ENCODE results near the gene SELENOS. TPM values are rescaled to one million over a fixed set of nuclear protein-coding genes. Genes with fewer than 3 reads are reported as not detected.

SELENOS gene
- total RNA-seq, 1 donor, result 35.0 TPM

GRCh38 chr15:101251830-101252820 lies 25.2 kb downstream of the SELENOS start, which contains the start of gene CHSY1:
Gene CHSY1 (minus strand): TSS chr15:101252048. CDS start chr15:101251456, 592 bp downstream.
- peak; percentile 77 to 95 (median 93) for DNase-seq (ENCODE audit: low read depth in 2 of 3, low spot score in 2 of 3)

GRCh38 chr15:101250873-101251829 lies 26.1 kb downstream of the SELENOS start:
- DNase-seq (ENCODE audit: low read depth in 2 of 3, low spot score in 2 of 3), result no peak

GRCh38 chr15:101250341-101250831 lies 26.9 kb downstream of the SELENOS start:
- no peak for DNase-seq (ENCODE audit: low read depth in 2 of 3, low spot score in 2 of 3)

- DNase-seq (ENCODE audit: low read depth in 2 of 3, low spot score in 2 of 3), result no peak
These were observed 29.0 kb downstream of the SELENOS start for GRCh38 chr15:101248274-101248673.

- no peak for DNase-seq (ENCODE audit: low read depth in 2 of 3, low spot score in 2 of 3)
These were observed 30.2 kb downstream of the SELENOS start for GRCh38 chr15:101246824-101247745.

GRCh38 chr15:101246391-101246790 lies 30.9 kb downstream of the SELENOS start:
- no peak for DNase-seq (ENCODE audit: low read depth in 2 of 3, low spot score in 2 of 3)

GRCh38 chr15:101244889-101245668 lies 32.2 kb downstream of the SELENOS start:
- no peak for DNase-seq (ENCODE audit: low read depth in 2 of 3, low spot score in 2 of 3)

- peak in 1 of 3 donors; percentile 11 for DNase-seq (ENCODE audit: low read depth in 2 of 3, low spot score in 2 of 3)
These were observed 33.1 kb downstream of the SELENOS start for GRCh38 chr15:101244036-101244781.

- DNase-seq (ENCODE audit: low read depth in 2 of 3, low spot score in 2 of 3), result no peak
These were observed 33.9 kb downstream of the SELENOS start for GRCh38 chr15:101243420-101243819.

GRCh38 chr15:101242999-101243336 lies 34.3 kb downstream of the SELENOS start:
- no peak for DNase-seq (ENCODE audit: low read depth in 2 of 3, low spot score in 2 of 3)

- peak; percentile 55 to 95 (median 90) for DNase-seq (ENCODE audit: low read depth in 2 of 3, low spot score in 2 of 3)
These were observed 34.9 kb downstream of the SELENOS start for GRCh38 chr15:101242160-101242998.

GRCh38 chr15:101240358-101240757 lies 36.9 kb downstream of the SELENOS start:
- DNase-seq (ENCODE audit: low read depth in 2 of 3, low spot score in 2 of 3), result no peak

- DNase-seq (ENCODE audit: low read depth in 2 of 3, low spot score in 2 of 3), result no peak
These were observed 37.6 kb downstream of the SELENOS start for GRCh38 chr15:101239724-101240136.

- DNase-seq (ENCODE audit: low read depth in 2 of 3, low spot score in 2 of 3), result no peak
These were observed 40.0 kb downstream of the SELENOS start for GRCh38 chr15:101237251-101237650.

- no peak for DNase-seq (ENCODE audit: low read depth in 2 of 3, low spot score in 2 of 3)
These were observed 43.5 kb downstream of the SELENOS start for GRCh38 chr15:101233651-101234280.

GRCh38 chr15:101232677-101233076 lies 44.6 kb downstream of the SELENOS start:
- DNase-seq (ENCODE audit: low read depth in 2 of 3, low spot score in 2 of 3), result no peak

GRCh38 chr15:101228313-101228712 lies 49.0 kb downstream of the SELENOS start:
- DNase-seq (ENCODE audit: low read depth in 2 of 3, low spot score in 2 of 3), result peak in 1 of 3 donors; percentile 21
